PC-9 (cell line): ENCODE data around the gene AP4E1. TPM values are rescaled to one million over a fixed set of nuclear protein-coding genes. Genes with fewer than 3 reads are reported as not detected.

Experiments used
- BruUV-seq: library from RNA; stranded (reverse); fragments of 400-500 nt; replicated peaks from 2 replicates; lab custom pipeline; 2021; lab: Mats Ljungman, UMichigan
- CTCF ChIA-PET: fragments of 300-600 bp; sonication (Branson Sonifier 250); formaldehyde crosslinking; loops from one replicate; lab custom pipeline; 2022; ENCODE audit warnings: antibody characterized with exemption; lab: Charles Lee
- POLR2A ChIA-PET: fragments of 300-600 bp; sonication (Branson Sonifier 250); formaldehyde crosslinking; loops from one replicate; lab custom pipeline; 2022; ENCODE audit warnings: antibody characterized with exemption; ENCODE audit not compliant: unreplicated experiment; lab: Charles Lee
- DNase-seq, 2 experiments: peaks; one replicate each; pipeline versions ENCODE4 v3.0.0 to v3.0.0-alpha.2; 2015 to 2022; ENCODE audit warnings: mixed read lengths in 1 of 2
- H2AFZ ChIP-seq: fragments of 200-600 bp; sonication (generic); 2 replicates; pipeline ENCODE4 v1.8.1; 2017; ENCODE audit warnings: antibody characterized with exemption
- H3F3A ChIP-seq: fragments of 200-600 bp; sonication (generic); 2 replicates; pipeline ENCODE4 v1.8.1; 2017; ENCODE audit warnings: antibody characterized with exemption, mild to moderate bottlenecking, low read depth; ENCODE audit not compliant: insufficient read depth
- H3K27ac ChIP-seq: fragments of 200-600 bp; sonication (generic); 2 replicates; pipeline ENCODE4 v1.6.1; 2016; ENCODE audit warnings: mixed run types
- H3K27me3 ChIP-seq: fragments of 200-600 bp; sonication (generic); 2 replicates; pipeline ENCODE4 v1.6.1; 2016; ENCODE audit warnings: low read depth, mixed run types; ENCODE audit not compliant: insufficient read depth
- H3K36me3 ChIP-seq: fragments of 200-600 bp; sonication (generic); 2 replicates; pipeline ENCODE4 v1.6.1; 2016; ENCODE audit warnings: low read depth, mixed run types
- H3K4me1 ChIP-seq: fragments of 200-600 bp; sonication (generic); replicated peaks from 2 replicates; pipeline ENCODE4 v1.6.1; 2016; ENCODE audit warnings: mixed run types; ENCODE audit not compliant: insufficient read depth
- H3K4me2 ChIP-seq: fragments of 200-600 bp; sonication (generic); 2 replicates; pipeline ENCODE4 v1.6.1; 2017; ENCODE audit warnings: mixed run types
- H3K4me3 ChIP-seq: fragments of 200-600 bp; sonication (generic); 2 replicates; pipeline ENCODE4 v1.6.1; 2016; ENCODE audit warnings: mixed run types
- H3K79me2 ChIP-seq: fragments of 200-600 bp; sonication (generic); 2 replicates; pipeline ENCODE4 v1.6.1; 2017; ENCODE audit warnings: low read depth, mixed run types
- H3K9me2 ChIP-seq: fragments of 200-600 bp; sonication (generic); 2 replicates; pipeline ENCODE4 v1.8.1; 2017; ENCODE audit warnings: mild to moderate bottlenecking; ENCODE audit not compliant: insufficient read depth
- H3K9me3 ChIP-seq: fragments of 200-600 bp; sonication (generic); 2 replicates; pipeline ENCODE4 v1.8.1; 2016; ENCODE audit warnings: low read depth; ENCODE audit not compliant: insufficient read depth
- H4K20me1 ChIP-seq: fragments of 200-600 bp; sonication (generic); 2 replicates; pipeline ENCODE4 v1.8.1; 2017; ENCODE audit not compliant: insufficient read depth
- CTCF ChIP-seq: fragments of 200-600 bp; sonication (generic); conservative IDR thresholded peaks from 2 replicates; pipeline ENCODE4 v1.6.1; 2017; ENCODE audit warnings: mixed run types, antibody characterized with exemption, mild to moderate bottlenecking, moderate library complexity
- EZH2 ChIP-seq: fragments of 200-600 bp; sonication (generic); IDR thresholded peaks from 2 replicates; pipeline ENCODE4 v1.8.0; 2017; ENCODE audit warnings: antibody characterized with exemption, low read depth
- intact Hi-C: fragments of 100-400 bp; cut with micrococcal nuclease; formaldehyde crosslinking; loops from one replicate; pipeline ENCODE4 v1.10.0; 2022; ENCODE audit not compliant: unreplicated experiment
- total RNA-seq: library from RNA; stranded (reverse); gene quantifications from 2 replicates; pipeline ENCODE4 v1.2.3, GENCODE V29; 2021

AP4E1 gene
- total RNA-seq, 1 experiment from 2014 or later: 10.0 TPM

DNA sequence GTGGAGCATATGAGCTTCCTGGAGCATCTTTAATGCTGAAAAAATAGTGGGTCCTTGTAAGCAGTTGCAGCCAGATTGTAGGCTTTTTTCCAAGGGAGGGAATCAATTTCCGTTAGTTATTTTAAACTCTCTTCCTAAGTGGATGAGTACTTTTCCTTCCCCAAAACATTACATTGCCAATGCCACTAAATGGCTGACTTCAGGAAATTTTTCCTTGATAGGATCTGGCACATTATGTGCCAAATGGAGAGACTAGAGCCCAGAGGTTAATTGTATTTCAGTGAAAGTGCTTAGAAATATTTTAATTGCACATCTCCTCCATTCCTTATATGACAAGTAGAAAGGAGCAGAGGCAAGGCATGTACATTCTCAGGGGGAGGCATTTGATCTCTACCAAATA, 102.7 kb downstream of the AP4E1 start:
- ChIA-PET CTCF (no interaction called here), POLR2A (no interaction called here)
- no peaks in the 10 kb centered on the region for H4K20me1 ChIP-seq
- no peak overlapping the region for H3K4me3 ChIP-seq
- no peak overlapping the region for H3K27ac ChIP-seq
- no peaks in the 10 kb centered on the region for H3F3A ChIP-seq
- no peak overlapping the region for H2AFZ ChIP-seq
- no peaks in the 10 kb centered on the region for H3K9me2 ChIP-seq
- no peaks in the 10 kb centered on the region for H3K79me2 ChIP-seq
- intact Hi-C loops: no loop called here
- H3K4me2 ChIP-seq: no peak overlapping the region
- no peaks in the 10 kb centered on the region for H3K27me3 ChIP-seq
- BruUV-seq: no TSS peak
- H3K36me3 ChIP-seq: no peaks in the 10 kb centered on the region
- no peaks in the 10 kb centered on the region for H3K4me1 ChIP-seq
- TF ChIP-seq EZH2: no peak
- DNase-seq: no peak
- H3K9me3 ChIP-seq: no peaks in the 10 kb centered on the region

DNA sequence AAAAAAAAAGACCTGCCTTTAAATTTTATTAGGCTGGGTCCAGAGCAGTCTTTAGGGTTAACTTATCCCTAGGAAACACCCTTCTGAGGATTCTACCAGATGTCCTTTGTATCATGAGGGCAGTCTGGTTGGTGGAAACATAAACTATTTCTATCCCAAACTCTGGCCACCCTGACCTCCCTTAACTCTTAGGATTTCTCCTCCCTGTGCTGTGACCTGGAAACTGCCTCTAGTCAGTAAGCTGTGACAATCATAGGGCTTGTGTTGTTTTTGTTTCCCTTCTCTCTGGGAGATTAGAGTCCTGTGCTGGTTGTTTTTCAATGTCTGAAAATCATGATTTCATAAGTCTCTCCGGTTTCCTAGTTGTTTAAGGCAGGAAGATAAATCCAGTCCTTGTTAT, 108.1 kb downstream of the AP4E1 start:
- H3F3A ChIP-seq: no peaks in the 10 kb centered on the region
- ChIA-PET CTCF (no interaction called here), POLR2A (no interaction called here)
- no peak overlapping the region for H3K27ac ChIP-seq
- intact Hi-C loops: no loop called here
- DNase-seq: no peak
- no peaks in the 10 kb centered on the region for H4K20me1 ChIP-seq
- H3K4me2 ChIP-seq: no peak overlapping the region
- no peak for TF ChIP-seq EZH2
- no peak for TF ChIP-seq CTCF
- H3K4me3 ChIP-seq: no peak overlapping the region
- H3K9me2 ChIP-seq: no peaks in the 10 kb centered on the region
- H3K27me3 ChIP-seq: no peaks in the 10 kb centered on the region
- no peaks in the 10 kb centered on the region for H3K36me3 ChIP-seq
- no peaks in the 10 kb centered on the region for H3K4me1 ChIP-seq
- no TSS peak for BruUV-seq
- no peak overlapping the region for H2AFZ ChIP-seq
- no peaks in the 10 kb centered on the region for H3K9me3 ChIP-seq
- no peaks in the 10 kb centered on the region for H3K79me2 ChIP-seq

- H2AFZ ChIP-seq: no peak overlapping the region
- POLR2A ChIA-PET: no interaction called here
- no peaks in the 10 kb centered on the region for H3K36me3 ChIP-seq
- H3F3A ChIP-seq: no peaks in the 10 kb centered on the region
- H4K20me1 ChIP-seq: no peaks in the 10 kb centered on the region
- DNase-seq: no peak
- H3K9me3 ChIP-seq: no peaks in the 10 kb centered on the region
- no TSS peak for BruUV-seq
- no peak overlapping the region for H3K4me2 ChIP-seq
- H3K9me2 ChIP-seq: no peaks in the 10 kb centered on the region
- TF ChIP-seq CTCF: no peak
- no peak for TF ChIP-seq EZH2
- no peak overlapping the region for H3K27ac ChIP-seq
- H3K27me3 ChIP-seq: no peaks in the 10 kb centered on the region
- CTCF ChIA-PET: no interaction called here
- H3K79me2 ChIP-seq: no peaks in the 10 kb centered on the region
- intact Hi-C loops: no loop called here
- no peak overlapping the region for H3K4me3 ChIP-seq
- H3K4me1 ChIP-seq: no peaks in the 10 kb centered on the region
Measured at GRCh38 chr15:51022206-51022605, 113.7 kb downstream of the AP4E1 start.

DNA sequence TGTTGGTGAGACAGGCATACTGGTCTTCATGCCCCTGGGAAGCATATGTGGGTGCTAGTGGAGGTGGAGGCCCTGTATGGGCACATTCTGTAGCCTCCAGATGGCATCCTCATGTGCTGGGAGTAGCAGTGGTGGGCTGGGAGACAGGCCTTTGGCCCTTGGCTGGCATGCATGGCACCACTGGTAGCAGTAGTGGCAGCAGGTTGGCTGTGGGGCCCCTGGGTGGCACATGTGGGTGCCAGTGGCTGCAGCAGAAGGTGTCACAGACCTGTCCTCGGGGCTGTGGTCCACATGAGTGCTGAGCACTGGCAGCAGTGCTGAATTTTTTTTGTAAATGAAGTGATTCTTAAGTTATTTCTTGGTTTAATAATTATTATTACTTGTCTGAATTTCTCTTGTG, 115.0 kb downstream of the AP4E1 start:
- intact Hi-C loops: no loop called here
- TF ChIP-seq CTCF (no peak), EZH2 (no peak)
- H3K4me2 ChIP-seq: no peak overlapping the region
- H3K79me2 ChIP-seq: no peaks in the 10 kb centered on the region
- no peaks in the 10 kb centered on the region for H4K20me1 ChIP-seq
- H3K36me3 ChIP-seq: no peaks in the 10 kb centered on the region
- H3F3A ChIP-seq: no peaks in the 10 kb centered on the region
- H3K4me1 ChIP-seq: no peaks in the 10 kb centered on the region
- no peaks in the 10 kb centered on the region for H3K27me3 ChIP-seq
- no peak overlapping the region for H3K4me3 ChIP-seq
- no TSS peak for BruUV-seq
- H3K9me2 ChIP-seq: no peaks in the 10 kb centered on the region
- CTCF ChIA-PET: no interaction called here
- POLR2A ChIA-PET: no interaction called here
- no peaks in the 10 kb centered on the region for H3K9me3 ChIP-seq
- no peak overlapping the region for H2AFZ ChIP-seq
- DNase-seq: no peak
- H3K27ac ChIP-seq: no peak overlapping the region
